LoVo (cell line): ENCODE measurements around the gene UFSP1.

Source experiments
- DNase-seq: peaks from one replicate; pipeline ENCODE4 v3.0.0-alpha.2; 2016; ENCODE audit warnings: low spot score

Gene UFSP1

DNA sequence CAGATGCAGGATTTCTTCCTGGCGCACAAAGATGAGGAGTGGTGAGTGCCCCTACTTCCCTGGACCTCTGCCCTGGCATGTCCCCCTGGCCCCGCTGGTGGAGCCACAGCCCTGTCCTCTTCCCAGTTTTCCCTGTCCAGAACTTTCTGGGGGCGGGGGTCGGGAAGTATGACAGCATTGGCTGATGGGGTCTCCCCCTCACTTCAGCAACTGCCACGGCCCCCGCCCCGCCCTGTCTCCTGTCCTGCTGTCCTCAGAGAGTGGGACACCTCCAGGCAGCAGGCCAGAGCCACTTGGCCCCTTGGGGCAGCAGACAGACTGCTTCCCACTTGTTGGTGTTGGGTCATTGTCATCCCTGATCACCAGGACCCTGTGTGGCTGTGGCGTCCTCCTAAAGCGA lies 7.3 kb downstream of the UFSP1 start:
- DNase-seq, result no peak

DNA sequence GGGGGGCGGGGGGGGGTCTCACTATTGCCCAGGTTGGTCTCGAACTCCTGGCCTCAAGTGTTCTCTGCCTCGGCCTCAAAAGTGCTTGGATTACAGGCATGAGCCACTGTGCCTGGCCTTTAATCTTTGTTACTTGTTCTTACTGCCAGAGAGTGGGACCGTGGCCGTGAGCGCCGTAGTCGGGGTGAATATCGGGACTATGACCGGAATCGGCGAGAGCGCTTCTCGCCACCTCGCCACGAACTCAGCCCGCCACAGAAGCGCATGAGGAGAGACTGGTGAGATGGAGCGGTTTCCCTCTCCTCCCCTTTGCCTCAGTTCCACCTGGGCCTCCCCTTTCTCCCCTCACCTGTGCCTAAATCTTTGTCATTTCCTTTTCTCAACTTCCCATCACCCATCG lies 8.4 kb downstream of the UFSP1 start:
- no peak for DNase-seq

DNA sequence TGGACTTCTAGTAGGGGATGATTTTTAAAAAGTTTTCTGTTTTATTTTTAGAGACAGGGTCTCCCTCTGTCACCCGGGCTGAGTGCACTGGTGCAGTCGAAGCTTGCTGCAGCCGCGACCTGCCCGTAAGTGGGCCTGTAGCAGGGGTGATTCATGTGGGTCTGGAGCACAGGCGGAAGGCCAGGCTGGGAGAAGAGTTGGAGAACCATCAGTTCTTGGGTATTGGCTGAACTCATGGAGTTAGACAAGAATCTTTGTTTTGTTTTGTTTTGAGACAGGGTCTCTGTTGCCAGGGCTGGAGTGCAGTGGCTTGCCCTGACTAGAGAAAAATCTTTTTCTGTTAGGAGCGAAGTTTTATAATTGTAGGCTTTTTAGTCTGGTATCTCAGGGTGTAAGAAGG lies 8.9 kb downstream of the UFSP1 start:
- no peak for DNase-seq

DNA sequence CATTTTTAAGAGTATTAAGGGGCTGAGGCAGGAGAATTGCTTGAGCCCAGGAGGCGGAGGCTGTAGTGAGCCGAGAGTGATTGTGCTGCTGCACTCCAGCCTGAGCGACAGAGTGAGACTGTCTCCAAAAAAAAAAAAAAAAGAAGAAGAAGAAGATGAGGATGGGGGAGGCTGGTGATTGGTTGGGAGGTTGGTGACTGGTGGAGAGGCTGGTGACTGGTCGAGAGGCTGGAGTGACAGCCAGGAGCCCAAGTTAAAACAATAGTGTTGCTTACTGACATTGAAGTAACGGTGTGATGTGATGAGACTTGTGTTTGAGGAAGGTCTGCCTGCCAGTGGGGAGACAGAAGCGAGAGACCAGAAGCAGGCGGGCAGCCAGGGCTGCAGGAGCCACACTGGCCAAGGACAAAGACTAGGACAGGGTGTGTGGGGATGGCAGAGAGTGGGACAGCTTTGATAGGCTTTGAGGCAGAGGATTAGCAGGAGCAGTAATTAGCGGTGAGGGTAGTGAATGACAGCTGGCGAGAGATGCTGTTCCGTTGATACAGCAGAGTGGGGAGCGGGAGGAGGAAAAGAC lies 9.7 kb downstream of the UFSP1 start:
- no peak for DNase-seq

DNA sequence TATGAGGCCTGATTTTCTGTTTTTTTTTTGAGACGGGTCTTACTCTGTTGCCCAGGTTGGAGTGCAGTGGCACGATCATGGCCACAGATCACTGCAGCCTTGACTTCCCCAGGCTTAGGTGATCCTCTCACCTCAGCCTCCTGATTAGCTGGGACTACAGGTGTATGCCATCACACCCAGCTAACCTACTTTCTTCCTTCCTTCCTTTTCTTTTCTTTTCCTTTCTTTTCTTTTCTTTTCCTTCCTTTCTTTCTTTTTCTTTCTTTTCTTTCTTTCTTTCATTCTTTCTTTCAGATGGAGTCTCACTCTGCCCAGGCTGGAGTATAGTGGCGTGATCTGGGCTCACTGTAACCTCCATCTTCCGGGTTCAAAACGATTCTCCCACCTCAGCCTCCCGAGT lies 10.8 kb downstream of the UFSP1 start:
- DNase-seq, result no peak

DNA sequence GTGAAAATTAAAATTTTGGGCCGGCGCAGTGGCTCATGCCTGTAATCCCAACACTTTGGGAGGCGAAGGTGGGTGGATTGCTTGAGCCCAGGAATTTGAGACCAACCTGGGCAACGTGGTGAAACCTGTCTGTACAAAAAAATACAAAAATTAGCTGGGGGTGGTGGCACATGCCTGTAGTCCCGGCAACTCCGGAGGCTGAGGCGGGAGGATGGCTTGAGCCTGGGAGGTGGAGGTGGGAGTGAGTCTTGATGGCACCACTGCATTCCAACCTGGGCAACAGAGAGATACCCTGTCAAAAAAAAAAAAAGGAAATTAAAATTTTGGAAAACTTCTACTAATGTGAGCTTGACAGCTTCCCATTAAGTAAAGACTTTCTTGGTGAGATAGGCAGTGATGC lies 11.5 kb downstream of the UFSP1 start:
- DNase-seq, result no peak

DNA sequence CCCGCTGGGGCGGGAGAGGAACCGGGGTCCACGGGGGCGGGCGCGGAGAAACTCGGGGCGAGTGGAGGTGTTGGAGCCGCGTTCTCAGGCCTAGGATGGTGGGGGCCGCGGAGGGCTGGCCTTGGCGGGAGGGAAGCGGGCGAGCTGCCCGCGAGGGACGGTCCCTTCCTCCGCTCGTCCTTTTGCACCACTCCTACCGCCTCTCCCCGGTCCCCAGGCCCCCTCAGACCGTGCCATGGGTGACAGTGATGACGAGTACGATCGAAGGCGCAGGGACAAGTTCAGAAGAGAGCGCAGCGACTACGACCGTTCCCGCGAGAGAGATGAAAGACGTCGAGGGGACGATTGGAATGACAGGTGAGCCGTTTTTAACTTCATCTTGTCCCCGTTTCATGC lies 14.2 kb downstream of the UFSP1 start:
- peak; percentile 35 for DNase-seq

DNA sequence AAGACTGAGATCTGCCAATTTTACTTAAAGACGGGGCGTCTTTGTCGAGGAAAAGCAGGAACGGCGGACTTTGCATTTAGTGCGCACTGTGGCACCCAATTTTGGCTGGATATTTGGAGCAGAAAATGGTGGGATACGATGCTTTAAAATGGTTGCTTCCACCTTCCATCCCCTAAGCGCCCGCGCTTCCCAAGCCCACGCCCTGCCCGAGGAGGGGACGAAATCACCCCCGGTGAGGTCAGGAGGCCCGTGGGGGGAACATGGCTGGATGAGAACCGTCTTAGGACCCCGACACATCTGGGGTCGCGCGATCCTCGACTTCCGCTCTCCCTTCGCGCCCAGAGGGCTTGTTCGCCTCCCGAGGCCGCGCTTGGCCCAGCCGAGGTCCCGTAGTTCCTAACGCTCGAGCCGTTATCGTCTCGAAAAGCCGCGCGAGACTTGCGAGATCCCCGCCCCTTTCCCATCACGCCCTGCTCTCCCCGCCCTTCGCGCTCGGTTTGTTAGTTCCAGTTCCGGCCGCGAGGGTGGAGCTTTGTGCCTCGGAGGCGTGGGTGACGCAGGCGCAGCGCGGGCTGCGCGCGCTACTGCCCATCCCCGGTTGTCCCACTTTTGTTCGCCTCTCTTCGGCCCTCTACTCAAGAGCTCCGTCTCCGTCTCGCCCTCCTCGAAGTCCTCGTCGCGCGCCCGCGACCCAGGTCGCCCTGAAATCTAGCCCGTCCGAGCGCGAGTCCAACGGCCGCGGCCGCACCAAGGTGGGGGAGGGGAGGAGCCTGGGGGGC lies 14.7 kb downstream of the UFSP1 start, which contains the start of gene SRRT:
SRRT (plus strand) TSS at position 527 of the 779 bp plus-strand sequence. CDS start 488 bp downstream, outside the sequence.
- peak; percentile 100 for DNase-seq

DNA sequence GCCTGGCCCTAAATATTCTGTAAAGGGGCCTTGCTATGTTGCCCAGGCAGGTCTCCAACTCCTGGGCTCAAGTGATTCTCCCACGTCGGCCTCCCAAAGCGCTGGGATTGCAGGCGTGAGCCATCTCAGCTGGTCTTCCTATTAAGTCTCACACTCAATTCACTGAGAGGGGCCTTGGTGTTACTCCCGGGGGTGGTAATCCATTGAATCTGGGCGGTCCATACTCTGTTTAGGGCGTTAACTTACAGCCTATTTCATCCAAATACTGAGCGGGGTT lies 15.3 kb downstream of the UFSP1 start:
- DNase-seq, result no peak

DNA sequence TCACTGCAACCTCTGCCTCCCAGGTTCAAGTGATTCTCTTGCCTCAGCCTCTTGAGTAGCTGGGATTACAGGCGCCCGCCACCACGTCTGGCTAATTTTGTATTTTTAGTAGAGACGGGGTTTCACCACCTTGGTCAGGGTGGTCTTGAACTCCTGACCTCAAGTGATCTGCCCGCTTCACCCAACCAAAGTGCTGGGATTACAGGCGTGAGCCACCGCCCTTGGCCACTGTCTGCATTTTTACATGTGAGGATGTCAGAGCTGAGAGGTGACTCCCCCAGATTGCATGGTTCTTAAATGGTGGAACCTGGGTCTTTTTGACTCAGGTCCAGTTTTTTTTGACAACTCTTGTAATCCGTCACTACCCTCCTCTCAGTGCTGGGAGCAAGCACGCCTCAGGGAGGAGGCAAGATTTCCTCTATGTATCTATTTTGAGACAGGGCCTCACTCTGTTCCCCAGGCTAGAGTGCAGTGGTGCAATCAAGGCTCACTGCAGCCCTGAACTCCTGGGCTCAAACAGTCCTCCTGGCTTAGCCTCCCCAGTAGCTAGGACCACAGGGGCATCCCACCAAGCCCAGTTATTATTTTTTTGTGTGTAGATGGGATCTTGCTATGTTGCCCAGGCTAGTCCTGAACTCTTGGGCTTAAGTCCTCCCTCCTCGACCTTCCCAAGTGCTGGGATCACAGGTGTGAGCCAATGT lies 15.8 kb downstream of the UFSP1 start:
- DNase-seq, result no peak

DNA sequence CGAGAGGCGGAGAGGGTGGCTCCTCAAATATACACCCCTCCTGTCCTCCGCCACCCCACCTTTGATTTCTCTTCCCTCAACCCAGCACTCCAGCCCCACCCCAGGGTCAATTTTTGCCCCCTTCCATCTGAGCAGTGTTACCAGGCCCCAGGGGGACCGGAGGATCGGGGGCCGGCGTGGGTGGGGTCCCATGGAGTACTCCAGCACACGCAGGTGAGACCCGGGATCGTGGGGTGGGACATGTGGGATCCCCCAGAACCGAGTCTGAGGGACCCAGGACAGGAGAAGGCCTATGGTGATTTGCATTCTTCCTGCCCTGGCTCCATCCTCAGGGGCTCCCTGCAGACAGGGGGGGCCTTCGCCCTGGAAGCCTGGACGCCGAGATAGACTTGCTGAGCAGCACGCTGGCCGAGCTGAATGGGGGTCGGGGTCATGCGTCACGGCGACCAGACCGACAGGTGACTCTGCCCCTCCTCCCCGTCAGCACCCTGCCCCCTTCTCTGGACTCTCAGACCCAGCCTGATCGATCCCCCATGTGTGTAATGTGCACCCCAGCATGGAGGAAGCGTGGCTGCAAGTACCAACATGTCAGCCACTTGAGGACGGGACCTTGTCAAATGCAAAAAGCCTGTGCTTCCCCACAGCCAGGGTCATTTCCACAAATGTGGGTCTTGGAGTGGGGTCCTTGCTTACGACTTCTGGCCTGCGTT lies 21.6 kb downstream of the UFSP1 start:
- DNase-seq, result no peak

DNA sequence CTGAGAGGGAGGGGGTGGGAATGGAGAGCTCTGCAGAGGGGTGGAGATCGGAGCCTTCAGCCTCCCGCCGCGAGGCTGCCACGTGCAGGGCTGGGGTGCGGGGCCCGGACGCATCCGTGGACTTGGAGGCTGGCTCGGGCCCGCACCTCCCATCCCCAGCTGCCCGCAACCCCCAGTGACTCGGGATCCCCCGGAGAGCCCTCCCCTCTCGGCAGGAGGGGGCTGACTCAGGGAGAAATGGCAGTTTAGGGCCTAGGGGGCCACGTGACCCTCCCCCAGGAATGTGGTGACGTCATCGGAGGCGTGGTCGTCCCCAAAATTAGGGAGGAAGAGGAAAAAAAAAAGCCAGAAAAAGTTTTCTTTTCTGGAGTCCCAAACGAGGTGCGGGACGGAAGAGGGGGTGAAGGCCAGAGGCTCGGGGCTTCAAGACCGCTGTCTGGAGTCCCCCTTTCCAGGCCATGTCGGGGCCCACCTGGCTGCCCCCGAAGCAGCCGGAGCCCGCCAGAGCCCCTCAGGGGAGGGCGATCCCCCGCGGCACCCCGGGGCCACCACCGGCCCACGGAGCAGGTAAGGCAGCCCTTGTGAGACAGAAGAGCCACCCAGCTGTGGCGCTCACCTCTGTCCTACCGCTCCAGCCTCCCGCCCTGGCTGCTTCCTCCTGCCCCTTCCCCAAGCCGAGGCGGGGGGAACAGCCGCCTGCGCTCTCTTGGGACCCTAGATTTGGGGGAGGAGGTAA lies 22.3 kb downstream of the UFSP1 start, which contains the start of gene TRIP6:
TRIP6 (plus strand) TSS at position 348 of the 736 bp plus-strand sequence; CDS start at position 459, 111 bp downstream.
- peak; percentile 71 for DNase-seq

DNA sequence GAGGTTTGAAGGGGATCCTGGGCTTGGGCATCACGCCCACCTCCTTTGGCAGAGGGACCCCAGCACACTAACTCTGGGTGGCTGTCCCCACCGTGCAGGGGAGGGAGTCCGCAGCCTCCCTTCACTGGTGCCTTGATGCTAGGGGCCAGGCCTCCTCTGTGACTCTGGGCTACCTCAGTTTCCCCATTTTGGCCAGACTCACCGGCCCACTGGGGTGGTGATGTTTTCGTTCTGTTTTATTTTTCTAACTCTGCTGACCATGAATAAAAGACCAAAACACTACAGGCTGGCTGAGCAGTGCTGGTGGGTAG lies 22.8 kb downstream of the UFSP1 start:
- no peak for DNase-seq

DNA sequence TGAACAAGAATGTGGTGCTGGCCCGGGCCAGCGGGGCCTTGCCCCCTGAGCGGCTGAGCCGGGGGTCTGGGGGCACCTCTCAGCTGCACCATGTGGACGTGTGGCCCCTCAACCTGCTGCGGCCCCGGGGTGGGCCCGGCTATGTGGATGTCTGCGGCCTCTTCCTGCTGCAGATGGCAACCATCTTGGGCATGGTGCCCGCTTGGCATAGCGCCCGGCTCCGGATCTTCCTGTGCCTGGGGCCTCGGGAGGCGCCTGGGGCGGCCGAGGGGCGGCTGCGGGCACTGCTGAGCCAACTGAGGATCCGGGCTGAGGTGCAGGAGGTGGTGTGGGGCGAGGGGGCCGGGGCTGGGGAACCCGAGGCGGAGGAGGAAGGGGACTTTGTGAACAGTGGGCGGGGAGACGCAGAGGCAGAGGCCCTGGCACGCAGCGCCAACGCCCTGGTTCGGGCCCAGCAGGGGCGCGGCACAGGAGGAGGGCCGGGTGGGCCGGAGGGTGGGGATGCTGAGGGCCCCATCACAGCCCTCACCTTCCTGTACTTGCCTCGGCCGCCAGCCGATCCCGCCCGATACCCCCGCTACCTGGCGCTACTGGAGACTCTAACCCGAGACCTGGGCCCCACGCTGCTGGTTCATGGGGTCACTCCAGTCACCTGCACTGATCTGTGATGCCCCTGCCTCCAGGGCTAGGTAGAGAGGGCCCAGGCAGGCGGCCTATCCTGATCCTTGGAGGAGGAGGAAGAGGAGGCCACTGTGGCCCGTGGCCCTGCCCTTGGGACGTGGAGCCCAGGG lies 23.4 kb downstream of the UFSP1 start:
- peak; percentile 68 for DNase-seq

DNA sequence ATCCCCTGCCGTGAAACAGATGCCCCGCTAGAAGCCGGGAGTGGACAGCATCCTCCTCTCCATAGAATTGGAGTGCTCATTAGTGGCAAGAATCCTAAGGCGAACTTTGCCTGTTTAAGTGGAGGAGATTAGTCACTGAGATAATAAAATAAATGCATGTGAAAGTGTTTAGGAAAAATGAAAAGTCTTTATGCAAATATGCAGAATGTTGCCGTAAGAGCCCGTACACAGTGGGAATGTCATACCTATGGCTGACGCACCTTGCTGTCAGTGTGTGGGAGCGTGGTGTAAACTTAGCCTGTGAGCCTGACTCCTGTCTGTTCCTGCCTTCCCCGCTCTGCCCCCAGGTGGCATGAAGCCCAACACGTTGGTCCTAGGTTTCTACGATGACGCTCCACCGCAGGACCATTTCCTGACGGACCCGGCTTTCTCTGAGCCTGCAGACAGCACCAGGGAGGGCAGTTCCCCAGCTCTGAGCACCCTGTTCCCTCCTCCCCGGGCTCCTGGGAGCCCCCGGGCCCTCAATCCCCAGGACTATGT lies 24.1 kb downstream of the UFSP1 start:
- DNase-seq, result peak; percentile 49

DNA sequence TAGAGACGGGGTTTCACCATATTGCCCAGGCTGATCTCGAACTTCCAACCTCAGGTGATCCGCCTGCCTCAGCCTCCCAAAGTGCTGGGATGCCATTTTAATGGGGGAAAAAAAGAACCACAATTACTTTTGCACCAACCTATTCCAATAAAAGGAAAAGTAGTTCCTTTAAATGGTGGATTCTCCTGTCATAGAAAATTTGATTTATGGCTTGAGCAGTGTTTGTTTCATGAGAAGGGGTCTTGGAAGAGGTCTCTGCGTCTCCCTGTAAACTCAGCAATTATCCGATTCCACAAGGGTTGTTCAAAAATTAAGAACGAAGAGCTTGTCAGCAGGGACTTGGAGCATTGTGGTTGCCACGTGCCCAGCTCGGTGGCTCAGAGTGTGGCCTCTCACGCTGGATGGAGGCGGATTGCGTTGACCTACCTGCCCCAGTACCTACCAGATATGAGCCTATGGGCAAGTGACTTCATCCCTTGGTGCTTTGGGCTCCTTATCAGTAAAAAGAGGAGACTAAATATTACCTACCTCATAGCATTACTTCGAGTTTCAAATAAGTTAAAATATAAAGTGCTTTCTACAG lies 25.2 kb downstream of the UFSP1 start:
- no peak for DNase-seq

DNA sequence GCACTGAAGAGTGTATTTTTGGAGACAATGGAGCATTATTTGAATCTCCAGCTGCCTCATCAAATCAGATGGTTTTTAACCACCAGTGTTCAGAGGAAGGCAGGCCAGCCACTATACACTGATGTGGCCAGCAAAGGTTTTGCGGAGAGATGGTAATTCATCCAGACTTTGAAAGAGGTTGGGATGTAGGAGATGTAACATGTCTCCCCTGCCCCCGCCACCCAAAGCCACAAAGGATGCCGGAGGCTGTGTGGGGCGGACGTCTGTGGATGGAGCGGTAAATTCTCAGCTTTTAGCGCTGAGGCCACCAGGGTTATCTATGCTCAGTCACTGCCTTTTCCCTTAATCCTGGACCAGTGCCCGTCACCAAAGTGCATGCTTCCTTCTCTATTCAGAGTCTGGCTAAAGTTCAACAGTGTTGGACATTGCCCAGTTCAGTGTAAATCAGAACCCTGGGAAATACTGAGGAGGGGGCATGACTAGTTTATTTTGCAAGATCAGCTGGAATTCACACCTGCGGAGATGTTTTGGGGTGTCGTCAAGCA lies 26.0 kb downstream of the UFSP1 start:
- DNase-seq, result no peak

DNA sequence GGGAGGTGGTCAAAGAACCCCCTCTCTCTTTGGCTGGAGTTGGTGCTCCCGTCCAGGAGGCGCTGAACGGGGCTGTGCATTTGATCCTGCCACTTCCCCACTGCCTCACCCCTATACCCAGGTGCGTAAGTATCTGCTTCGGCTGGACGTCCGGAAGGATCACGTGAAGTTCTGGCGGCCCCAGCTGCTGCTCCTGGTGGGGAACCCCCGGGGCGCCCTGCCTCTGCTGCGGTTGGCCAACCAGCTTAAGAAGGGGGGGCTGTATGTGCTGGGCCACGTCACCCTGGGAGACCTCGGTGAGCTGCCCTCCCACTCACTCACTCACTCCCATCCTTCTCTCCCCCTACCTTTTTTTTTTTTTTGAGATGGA lies 27.9 kb downstream of the UFSP1 start:
- DNase-seq, result no peak

DNA sequence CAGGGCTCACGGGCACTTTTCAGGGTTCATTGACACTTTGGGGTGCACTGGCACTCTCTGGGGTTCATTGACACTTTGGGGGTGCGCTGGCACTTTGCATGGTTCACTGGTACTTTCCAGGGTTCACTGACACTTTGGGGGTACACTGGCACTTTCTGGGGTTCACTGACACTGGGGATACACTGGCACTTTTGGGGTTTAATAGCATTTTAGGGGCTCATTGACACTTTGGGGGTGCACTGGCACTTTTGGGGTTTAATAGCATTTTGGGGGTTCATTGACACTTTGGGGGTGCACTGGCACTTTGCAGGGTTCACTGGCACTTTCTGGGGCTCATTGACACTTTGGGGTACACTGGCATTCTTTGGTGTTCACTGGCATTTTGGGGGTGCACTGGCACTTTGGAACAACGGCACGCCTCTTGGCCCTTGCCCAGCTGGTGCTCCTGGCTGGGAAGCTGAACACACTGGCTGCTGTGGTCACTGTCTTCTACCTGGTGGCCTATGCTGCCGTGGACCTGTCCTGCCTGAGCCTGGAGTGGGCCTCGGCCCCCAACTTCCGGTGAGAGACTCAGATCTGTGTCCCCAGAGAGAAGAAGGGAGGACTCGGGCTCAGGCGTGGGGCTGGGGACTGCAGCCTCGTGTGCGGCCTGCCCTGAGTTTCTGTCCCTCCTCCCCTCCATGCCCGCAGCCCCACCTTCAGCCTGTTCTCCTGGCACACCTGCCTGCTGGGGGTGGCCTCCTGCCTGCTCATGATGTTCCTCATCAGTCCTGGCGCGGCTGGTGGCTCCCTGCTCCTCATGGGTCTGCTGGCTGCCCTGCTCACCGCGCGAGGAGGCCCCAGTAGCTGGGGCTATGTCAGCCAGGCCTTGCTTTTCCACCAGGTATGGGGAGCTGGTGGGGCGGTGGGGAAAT lies 28.6 kb downstream of the UFSP1 start:
- no peak for DNase-seq
